GM12878 (cell line): ENCODE measurements around the gene GRIK3.

ENCODE experiments used
- BACH1 ChIP-seq: fragments of 450-650 bp; IDR thresholded peaks from 2 replicates; pipeline ENCODE4 v1.6.1; 2017; ENCODE audit warnings: mild to moderate bottlenecking, borderline replicate concordance
- CTCF ChIP-seq, 3 experiments: IDR thresholded peaks in 2 of 3; conservative IDR thresholded peaks in 1 of 3; 2 replicates each; pipeline ENCODE4 v1.5.1; 2011; ENCODE audit warnings: low read depth in 3 of 3, low read length in 3 of 3, mild to moderate bottlenecking in 3 of 3, control low read depth in 2 of 3, moderate library complexity in 2 of 3, inconsistent platforms in 1 of 3, mixed read lengths in 1 of 3; ENCODE audit not compliant: control insufficient read depth in 2 of 3, insufficient read depth in 1 of 3; ENCODE audit errors: extremely low read depth in 1 of 3
- SMARCA5 ChIP-seq: fragments of 450-650 bp; IDR thresholded peaks from 2 replicates; pipeline ENCODE4 v1.6.1; 2017; ENCODE audit warnings: mild to moderate bottlenecking
- SUZ12 ChIP-seq: fragments of 200-600 bp; sonication (generic); IDR thresholded peaks from one replicate; pipeline ENCODE4 v1.6.1; 2018; ENCODE audit warnings: antibody characterized with exemption, mild to moderate bottlenecking; ENCODE audit not compliant: unreplicated experiment
- TAF1 ChIP-seq: IDR thresholded peaks from 2 replicates; pipeline ENCODE4 v1.6.1; 2011; ENCODE audit warnings: mild to moderate bottlenecking, low read depth, low read length, borderline replicate concordance
- YY1 ChIP-seq: IDR thresholded peaks from 2 replicates; pipeline ENCODE4 v1.6.1; 2011; ENCODE audit warnings: low read depth, mild to moderate bottlenecking, low read length
- ZNF24 ChIP-seq: fragments of 450-650 bp; IDR thresholded peaks from 2 replicates; pipeline ENCODE4 v1.6.1; 2017; ENCODE audit warnings: antibody characterized with exemption, mild to moderate bottlenecking

GRCh38 chr1:37064039-37064438, 29.7 kb upstream of the GRIK3 start:
- TF ChIP-seq CTCF (IDR thresholded peaks at IDR 0.05 in 2 of 3, conservative IDR thresholded peaks at IDR 0.05 in 1 of 3; ENCODE audit: control insufficient read depth in 2 of 3, extremely low read depth in 1 of 3, insufficient read depth in 1 of 3, low read depth in 3 of 3, low read length in 3 of 3) = no peak
- TF ChIP-seq SUZ12 = no peak
- TF ChIP-seq TAF1 = no peak
- TF ChIP-seq BACH1 = no peak
- TF ChIP-seq ZNF24 = no peak
- no peak for TF ChIP-seq SMARCA5
- TF ChIP-seq YY1 = no peak
